Measurements from ENCODE around the gene ATF4. TPM values are rescaled to one million over a fixed set of nuclear protein-coding genes. Genes with fewer than 3 reads are reported as not detected.

Gene ATF4
- total RNA-seq, 2 experiments from 2014 or later = 518 to 536 TPM

DNA sequence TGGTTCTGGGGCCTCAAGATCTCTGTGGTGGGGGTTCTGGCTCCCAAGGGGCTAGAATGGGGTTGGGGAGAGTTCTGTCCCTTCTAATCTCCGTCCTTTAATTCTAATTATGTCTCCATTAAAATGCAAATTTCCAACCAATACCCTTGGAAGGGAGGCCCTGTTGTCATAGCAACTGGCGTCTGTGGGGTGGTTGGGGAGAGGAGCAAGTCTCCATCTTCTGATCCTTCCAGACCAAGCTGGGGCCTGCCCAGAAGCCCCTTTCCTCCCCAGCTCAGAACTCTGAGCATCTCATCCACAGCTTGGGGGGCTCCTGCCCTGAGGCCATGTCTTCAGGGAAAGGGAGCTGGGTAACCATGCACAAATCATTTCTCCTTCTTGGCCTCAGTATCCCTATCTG is 17.6 kb downstream of the ATF4 start:
- DNase-seq (no peak), ATAC-seq (no peak)
- intact Hi-C loops (cut with micrococcal nuclease) = no loop called here
- H3K9me3 Mint-ChIP-seq = no peaks in the 10 kb centered on the region
- TF ChIP-seq, protein P1, sequence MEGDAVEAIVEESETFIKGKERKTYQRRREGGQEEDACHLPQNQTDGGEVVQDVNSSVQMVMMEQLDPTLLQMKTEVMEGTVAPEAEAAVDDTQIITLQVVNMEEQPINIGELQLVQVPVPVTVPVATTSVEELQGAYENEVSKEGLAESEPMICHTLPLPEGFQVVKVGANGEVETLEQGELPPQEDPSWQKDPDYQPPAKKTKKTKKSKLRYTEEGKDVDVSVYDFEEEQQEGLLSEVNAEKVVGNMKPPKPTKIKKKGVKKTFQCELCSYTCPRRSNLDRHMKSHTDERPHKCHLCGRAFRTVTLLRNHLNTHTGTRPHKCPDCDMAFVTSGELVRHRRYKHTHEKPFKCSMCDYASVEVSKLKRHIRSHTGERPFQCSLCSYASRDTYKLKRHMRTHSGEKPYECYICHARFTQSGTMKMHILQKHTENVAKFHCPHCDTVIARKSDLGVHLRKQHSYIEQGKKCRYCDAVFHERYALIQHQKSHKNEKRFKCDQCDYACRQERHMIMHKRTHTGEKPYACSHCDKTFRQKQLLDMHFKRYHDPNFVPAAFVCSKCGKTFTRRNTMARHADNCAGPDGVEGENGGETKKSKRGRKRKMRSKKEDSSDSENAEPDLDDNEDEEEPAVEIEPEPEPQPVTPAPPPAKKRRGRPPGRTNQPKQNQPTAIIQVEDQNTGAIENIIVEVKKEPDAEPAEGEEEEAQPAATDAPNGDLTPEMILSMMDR (IDR thresholded peaks at IDR 0.05) = no peak
- H3K27me3 Mint-ChIP-seq = peaks cover 2% of the 10 kb centered on the region
- no peak overlapping the region for H3K4me3 Mint-ChIP-seq
- no peaks in the 10 kb centered on the region for H3K36me3 Mint-ChIP-seq (ENCODE audit: low read depth)
- ChIA-PET POLR2A (no interaction called here), CTCF (interaction anchor here (0.8 to 6.3 kb wide), 5 partner anchors 9 to 487 kb away, joined by 3 to 94 read pairs (median 3); no protein-coding TSS in a partner anchor)
- H3K4me1 Mint-ChIP-seq (ENCODE audit: low read depth) = peaks cover 7% of the 10 kb centered on the region
- no peak overlapping the region for H3K27ac Mint-ChIP-seq

DNA sequence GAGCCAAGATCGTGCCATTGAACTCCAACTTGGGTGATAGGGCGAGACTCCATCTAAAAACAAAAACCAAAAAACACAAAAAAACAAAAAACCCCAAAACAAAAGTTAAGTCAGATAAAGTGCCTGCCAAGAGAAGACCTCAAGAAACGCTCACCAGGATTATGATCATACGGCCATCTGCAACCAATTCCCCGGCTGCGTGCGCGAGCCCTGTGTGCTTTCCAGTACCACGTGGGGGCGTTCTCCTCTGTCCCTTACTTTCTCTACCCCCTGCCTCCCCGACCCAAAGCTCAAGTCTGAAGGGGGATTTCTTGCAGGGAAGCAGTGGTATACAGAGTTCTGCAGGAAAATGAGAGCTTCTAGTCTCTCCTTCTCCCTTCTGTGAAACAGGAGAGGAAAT is 22.7 kb downstream of the ATF4 start:
- Mint-ChIP-seq H3K4me1 (ENCODE audit: low read depth) (peaks cover 11% of the 10 kb centered on the region), H3K9me3 (no peaks in the 10 kb centered on the region), H3K4me3 (no peak overlapping the region), H3K27ac (no peak overlapping the region), H3K36me3 (ENCODE audit: low read depth) (no peaks in the 10 kb centered on the region), H3K27me3 (peaks cover 24% of the 10 kb centered on the region)
- TF ChIP-seq, protein P1 (IDR thresholded peaks at IDR 0.05) = peak; percentile 38
- ChIA-PET POLR2A (no interaction called here), CTCF (interaction anchor here (0.6 to 1.0 kb wide), 5 partner anchors 8 to 501 kb away, joined by 3 read pairs; no protein-coding TSS in a partner anchor)
- peak; percentile 59 for DNase-seq
- peak; percentile 47 for ATAC-seq
- intact Hi-C loops (cut with micrococcal nuclease) = loop anchor here (10.0 kb wide), 1 partner anchor 72 kb away; no protein-coding TSS in a partner anchor

DNA sequence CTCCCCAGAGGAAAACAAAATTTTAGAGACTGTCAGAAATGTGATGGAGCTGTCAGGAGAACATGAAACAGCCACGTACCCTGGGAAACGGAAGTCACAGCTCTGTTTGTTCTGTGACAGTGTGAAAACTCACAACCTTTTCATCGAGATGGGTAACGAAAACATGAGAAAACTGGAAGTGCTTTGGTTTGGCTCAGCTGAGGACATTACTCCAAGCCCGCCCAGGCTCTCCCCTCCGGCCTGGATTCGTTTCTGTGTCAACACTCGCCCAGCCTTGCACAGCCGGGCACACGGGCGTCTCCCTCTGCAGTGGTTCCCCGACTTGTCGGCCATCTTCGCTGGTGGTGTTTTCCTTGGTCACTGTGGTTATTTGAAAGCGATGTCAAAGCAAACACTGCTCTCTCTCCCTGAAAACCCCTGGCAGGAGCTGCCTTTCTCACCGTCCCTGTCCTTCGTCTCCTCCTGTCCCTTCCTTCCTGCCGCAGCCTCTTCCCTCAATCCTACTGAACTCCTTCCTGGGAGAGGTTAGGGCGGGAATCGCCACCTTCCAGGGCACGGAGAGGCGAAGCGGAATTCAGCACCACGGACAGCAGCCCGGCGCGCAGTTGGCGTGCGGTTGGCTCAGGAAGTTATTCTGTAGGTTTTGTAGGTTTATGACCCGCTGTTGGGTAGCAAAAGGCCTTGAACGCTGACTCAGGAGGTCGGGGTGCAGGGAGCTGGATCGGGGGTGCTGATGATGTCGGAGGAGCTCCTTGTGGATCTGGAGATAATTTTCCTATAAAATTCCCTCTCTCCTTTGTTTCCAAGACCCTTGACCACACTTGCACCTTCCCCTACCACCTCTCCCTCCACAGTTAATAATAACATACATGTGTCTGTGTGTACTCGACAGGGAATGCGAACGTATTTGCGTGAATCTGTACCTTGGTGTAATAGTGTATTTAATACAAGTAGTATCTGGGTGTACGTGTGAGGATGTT is 25.3 kb downstream of the ATF4 start:
- POLR2A ChIA-PET = interaction anchor here (0.7 to 0.9 kb wide), 2 partner anchors 124 to 498 kb away, joined by 3 read pairs; no protein-coding TSS in a partner anchor
- Mint-ChIP-seq H3K4me3 (no peak overlapping the region), H3K4me1 (ENCODE audit: low read depth) (peaks cover 11% of the 10 kb centered on the region), H3K9me3 (no peaks in the 10 kb centered on the region), H3K27ac (no peak overlapping the region), H3K36me3 (ENCODE audit: low read depth) (no peaks in the 10 kb centered on the region), H3K27me3 (peaks cover 28% of the 10 kb centered on the region)
- intact Hi-C loops (cut with micrococcal nuclease) = loop anchor here (10.0 kb wide), 1 partner anchor 69 kb away; no protein-coding TSS in a partner anchor
- TF ChIP-seq, protein P1 (IDR thresholded peaks at IDR 0.05) = no peak
- CTCF ChIA-PET = interaction anchor here (1.1 to 2.4 kb wide), 5 partner anchors 10 to 491 kb away, joined by 3 to 21 read pairs (median 10); no protein-coding TSS in a partner anchor
- ATAC-seq = peak; percentile 69
- peak; percentile 68 for DNase-seq

DNA sequence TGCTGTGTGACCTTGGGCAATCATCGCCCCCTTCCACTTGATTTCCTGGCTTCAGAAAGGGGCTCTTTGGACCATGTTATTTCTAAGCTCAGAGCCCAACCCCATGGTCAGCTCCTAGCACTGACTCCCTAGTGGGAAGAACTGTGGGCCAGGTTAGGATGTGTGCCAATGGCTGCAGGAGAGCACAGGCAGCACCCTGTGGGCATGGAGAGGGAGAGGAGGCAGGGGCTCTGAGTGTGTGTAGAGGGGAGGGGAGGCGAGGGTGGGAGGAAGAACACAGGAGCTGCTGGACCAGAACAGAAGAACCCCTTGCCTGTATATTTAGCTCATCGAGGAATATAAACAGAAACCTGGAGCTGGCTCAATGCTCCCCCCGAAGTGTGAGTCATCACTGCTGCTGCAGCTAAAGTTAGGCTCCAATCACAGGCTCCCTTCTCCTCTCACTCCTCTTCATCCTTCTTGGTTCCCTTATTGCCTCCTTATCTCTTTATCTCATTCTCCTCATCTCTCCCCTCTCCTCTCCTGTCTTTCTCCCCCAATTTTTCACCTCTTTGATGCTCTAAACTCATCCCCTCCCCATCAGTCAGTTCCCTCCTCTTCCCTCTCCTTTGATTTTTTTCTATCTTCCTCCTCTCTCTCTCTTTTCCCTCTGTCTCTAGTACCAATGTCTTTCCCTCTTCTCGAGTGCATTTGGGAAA is 26.7 kb downstream of the ATF4 start:
- Mint-ChIP-seq H3K9me3 (no peaks in the 10 kb centered on the region), H3K4me3 (no peak overlapping the region), H3K27ac (no peak overlapping the region), H3K36me3 (ENCODE audit: low read depth) (no peaks in the 10 kb centered on the region), H3K4me1 (ENCODE audit: low read depth) (peaks cover 11% of the 10 kb centered on the region), H3K27me3 (peaks cover 30% of the 10 kb centered on the region)
- DNase-seq = no peak
- ChIA-PET POLR2A (no interaction called here), CTCF (interaction anchor here (0.8 to 1.4 kb wide), 2 partner anchors 478 to 488 kb away, joined by 3 to 4 read pairs; no protein-coding TSS in a partner anchor)
- intact Hi-C loops (cut with micrococcal nuclease) = loop anchor here (10.0 kb wide), 1 partner anchor 68 kb away; no protein-coding TSS in a partner anchor
- no peak for ATAC-seq
- TF ChIP-seq, protein P1 (IDR thresholded peaks at IDR 0.05) = no peak
